ENCODE data around the gene STPG4.

DNA sequence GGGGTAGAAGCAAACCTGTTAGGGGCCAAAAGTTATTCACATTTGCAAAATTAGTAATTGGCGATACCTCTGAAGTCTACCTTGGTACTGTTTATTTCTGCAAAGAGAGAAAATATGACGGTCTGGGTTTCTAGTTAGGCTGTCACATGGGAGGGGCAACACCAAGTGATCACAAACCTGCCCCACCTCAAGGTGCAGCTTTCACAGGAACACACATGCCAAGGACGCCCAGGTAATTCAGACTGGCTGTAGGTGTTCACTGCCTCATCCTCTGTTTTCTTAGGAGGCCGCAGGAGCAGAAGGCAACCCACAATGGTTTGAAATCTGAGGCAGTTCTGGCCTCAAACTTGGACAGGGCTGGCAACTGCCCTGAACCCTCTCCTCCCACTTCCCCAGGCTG, 56.2 kb downstream of the STPG4 start:
- TF ChIP-seq POLR2A (IDR thresholded peaks at IDR 0.05) (no peak), EP300 (IDR thresholded peaks at IDR 0.05) (no peak), POLR2AphosphoS5 (IDR thresholded peaks at IDR 0.05) (no peak)
- TF ChIP-seq, protein P1, sequence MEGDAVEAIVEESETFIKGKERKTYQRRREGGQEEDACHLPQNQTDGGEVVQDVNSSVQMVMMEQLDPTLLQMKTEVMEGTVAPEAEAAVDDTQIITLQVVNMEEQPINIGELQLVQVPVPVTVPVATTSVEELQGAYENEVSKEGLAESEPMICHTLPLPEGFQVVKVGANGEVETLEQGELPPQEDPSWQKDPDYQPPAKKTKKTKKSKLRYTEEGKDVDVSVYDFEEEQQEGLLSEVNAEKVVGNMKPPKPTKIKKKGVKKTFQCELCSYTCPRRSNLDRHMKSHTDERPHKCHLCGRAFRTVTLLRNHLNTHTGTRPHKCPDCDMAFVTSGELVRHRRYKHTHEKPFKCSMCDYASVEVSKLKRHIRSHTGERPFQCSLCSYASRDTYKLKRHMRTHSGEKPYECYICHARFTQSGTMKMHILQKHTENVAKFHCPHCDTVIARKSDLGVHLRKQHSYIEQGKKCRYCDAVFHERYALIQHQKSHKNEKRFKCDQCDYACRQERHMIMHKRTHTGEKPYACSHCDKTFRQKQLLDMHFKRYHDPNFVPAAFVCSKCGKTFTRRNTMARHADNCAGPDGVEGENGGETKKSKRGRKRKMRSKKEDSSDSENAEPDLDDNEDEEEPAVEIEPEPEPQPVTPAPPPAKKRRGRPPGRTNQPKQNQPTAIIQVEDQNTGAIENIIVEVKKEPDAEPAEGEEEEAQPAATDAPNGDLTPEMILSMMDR (IDR thresholded peaks at IDR 0.05), result no peak

Measured in upper lobe of left lung (tissue), 4 donors.